NCI-H345 treated with DMSO at 0.1 percent for 48 hours (cell line): ENCODE data around the gene UBE2A.

ENCODE experiments used
- DNase-seq: peaks from one replicate; lab custom pipeline; 2025; ENCODE audit not compliant: unreplicated experiment; lab: John Stamatoyannopoulos, UW

Gene UBE2A

DNA sequence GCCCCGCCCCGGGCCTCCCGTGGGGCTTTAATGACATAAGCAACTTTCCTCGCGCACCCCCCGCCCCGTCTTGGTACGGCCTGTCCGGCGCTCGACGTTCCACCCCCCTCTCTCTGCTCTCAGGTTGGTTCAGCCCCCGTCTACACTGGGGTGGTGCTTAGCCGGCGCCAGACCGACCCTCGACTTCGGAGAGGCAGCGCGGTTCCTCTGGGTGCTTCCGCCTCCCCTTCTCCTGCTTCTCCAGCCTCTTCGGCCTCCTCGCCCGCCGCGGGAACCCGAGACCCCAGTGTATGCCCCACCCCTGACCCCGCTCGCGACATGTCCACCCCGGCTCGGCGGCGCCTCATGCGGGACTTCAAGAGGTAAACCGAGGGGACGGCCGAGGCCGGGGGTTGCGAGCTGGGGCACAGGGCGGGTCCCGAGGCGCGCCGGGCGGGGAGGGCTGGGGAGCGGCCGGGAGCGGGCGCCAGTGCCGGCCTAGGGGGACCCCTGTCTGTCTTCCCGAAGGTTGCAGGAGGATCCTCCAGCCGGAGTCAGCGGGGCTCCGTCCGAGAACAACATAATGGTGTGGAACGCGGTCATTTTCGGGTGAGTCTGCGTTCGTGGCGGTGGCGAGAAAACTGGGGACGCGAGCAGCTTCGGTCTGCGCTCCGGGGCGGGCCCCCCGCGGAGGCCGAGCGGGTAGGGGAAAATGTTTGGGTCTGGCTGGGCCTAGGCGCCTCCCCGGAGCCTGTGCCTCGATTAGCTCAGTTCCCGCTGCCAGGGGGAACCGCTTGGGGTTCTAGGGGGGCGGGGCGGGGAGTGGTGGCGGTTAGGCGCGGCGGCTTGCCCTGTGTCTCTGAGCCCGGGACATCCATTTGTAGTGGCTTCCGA is at the start of gene UBE2A:
UBE2A (plus strand) TSS at position 170 of the 873 bp plus-strand sequence; CDS start at position 319, 149 bp downstream.
- DNase-seq, result peak; percentile 75

DNA sequence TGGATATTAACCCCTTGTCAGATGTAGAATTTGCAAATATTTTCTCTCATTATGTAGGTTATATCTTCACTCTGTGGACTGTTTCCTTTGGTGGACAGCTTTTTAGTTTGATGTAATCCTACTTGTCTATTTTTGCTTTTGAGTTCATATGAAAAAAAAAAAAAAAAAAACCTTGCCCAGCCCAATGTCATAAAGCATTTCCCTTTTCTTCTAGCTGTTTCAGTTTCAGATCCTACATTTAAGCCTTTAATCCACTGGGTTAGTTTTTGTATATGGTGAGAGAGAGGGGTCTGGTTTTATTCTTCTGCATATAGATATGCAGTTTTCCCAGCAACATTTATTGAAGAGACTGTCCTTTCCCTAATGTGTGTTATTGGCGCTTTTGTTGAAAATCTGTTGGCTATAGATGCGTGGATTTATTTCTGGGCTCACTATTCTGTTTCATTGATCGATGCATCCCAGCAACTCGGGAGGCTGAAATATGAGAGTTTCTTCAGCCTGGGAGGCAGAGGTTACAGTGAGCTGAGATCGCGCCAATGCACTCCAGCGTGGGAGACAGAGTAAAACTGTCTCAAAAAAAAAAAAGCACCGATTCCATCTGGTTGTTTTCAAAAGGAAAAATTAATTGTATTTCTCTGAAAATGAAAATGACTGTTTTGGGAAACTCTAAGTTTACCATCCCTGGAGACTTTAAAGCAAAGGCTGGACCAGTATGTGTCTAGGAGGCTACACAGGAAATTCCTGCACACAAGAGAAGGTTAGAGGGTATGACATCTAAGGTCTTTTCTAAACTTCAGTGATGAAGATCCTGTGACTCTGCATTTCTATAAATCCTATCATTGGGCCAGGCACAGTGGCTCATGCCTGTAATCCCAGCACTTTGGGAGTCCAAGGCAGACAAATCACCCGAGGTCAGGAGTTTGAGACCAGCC is 44.8 kb upstream of the UBE2A start:
- no peak for DNase-seq

DNA sequence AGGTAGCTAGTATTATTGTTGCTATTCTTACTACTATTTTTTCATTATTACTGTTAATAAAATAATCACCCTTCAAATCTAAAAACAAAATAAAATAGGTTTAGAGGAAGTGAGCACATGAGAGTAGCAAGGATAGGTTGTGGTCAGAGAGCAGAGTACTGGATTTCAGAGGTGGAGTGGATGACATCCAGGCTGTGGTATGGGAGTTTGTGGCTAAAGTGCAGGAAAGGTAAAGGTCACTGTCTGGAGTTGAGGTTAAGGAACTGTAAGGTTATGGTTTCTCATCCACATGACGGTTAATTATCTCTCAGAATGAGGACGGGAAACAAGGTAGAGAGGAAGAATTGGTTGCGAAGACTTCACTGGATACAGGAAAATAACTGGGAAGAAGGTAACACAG is 36.9 kb upstream of the UBE2A start:
- no peak for DNase-seq

DNA sequence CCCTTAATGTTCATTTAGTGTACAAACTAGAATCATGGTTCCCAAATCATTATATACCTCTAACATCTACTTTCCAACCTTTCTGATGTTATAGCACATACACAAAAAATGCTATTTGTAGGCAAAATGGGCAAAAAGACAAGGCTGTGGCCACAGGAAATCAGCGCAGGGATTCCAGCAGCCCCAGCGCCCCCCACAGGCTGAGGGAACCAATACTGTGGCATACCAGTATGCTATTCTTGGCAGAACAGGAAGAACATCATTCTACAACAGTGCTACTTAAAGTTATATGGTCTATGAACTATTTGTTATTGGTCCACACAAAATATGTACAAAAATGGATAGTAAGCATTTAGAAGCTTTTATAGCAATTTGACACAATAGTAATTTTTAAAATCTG is 34.5 kb upstream of the UBE2A start:
- DNase-seq, result no peak

DNA sequence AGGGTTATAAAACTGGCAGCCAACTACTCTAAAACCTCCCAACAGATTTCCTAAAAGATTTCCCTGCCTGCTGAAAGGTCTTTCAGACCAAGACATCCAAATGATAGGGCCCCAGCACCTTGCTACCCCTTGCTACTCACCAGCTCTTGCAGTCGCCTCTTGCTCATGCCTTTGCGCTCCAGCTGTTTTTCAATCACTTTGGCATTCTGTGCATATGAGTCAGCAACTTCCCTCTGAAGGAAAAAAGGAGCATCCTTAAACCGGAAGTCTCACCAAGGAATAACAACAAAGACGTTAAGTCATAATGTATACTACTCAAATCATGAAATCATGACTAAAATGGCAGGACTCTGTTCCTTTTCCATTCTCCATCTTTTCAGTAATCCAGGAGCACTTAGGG is 33.2 kb upstream of the UBE2A start:
- no peak for DNase-seq

DNA sequence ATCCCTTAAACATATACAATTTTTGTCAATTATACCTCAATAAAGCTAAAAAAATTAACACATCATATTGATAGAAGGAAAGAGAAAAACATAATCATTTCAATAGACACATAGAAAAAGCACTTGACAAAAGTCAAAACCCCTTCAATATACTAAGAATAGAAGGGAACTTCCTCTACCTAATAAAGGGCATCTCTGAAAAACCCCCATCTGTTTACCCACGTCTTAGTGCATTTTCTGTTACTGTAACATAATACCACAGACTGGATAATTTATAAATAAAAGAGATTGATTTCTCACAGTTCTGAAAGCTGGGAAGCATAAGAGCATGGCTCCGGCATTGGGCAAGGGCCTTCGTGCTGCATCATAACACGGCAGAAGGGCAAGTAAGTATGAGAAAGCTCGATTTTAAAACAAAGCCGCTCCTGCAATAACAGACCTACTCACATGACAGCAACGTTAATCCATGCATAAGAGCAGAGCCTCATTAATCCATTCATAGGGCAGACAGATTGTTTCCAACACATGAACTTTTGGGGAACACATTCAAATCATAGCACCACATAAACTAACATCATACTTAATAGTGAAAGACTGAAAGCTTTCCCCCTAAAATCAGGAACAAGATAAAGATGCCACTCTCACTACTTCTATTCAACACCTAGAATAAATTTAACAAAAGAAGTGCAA is 24.9 kb upstream of the UBE2A start:
- no peak for DNase-seq

DNA sequence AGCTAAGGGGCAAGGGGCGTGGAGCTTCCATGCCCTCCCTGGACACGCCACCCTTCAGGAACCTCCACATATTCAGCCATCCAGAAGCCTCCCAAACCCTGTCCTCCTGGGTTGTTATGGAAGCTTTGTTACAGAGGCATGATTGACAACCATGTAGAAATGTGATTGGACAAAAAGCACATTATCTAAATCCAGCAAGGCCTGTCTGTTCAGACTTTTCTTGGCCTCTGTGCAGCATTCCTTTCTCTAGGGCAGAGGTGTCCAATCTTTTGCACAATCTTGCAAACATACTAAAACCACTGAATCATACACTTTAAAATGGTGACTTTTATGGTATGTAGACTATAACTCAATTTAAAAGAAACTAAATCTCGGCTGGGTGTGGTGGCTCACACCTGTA is 21.9 kb upstream of the UBE2A start:
- DNase-seq, result no peak

DNA sequence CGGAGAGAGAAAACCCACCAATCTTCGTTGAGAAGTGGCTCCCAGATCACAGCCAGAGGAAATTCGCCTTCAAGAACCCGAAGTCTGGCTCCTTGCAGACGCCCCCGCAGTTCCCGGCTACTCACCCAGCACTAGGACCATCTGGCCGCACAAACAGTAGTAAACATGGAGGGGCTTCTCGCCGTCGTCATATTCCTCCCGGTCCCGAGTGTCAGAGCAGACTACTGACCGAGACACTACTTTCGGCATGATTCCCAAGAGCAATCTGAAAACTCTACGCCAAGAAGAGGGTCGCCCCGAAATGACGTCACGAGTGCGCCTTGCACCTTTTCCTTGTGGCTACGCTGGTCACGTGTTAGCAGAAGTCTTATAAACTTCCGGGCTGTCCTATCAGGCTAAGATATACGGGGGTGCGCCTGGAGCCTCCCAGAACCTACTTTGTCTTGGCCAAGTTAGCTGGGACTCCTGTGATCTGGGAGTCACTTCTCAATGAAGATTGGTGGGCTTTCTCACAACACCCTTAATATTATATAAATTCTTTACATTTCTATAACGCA is 9.2 kb upstream of the UBE2A start, which contains the start of gene STEEP1:
STEEP1 (minus strand) TSS at position 303 of the 557 bp plus-strand sequence; CDS start at position 249, 54 bp downstream.
- peak; percentile 83 for DNase-seq

DNA sequence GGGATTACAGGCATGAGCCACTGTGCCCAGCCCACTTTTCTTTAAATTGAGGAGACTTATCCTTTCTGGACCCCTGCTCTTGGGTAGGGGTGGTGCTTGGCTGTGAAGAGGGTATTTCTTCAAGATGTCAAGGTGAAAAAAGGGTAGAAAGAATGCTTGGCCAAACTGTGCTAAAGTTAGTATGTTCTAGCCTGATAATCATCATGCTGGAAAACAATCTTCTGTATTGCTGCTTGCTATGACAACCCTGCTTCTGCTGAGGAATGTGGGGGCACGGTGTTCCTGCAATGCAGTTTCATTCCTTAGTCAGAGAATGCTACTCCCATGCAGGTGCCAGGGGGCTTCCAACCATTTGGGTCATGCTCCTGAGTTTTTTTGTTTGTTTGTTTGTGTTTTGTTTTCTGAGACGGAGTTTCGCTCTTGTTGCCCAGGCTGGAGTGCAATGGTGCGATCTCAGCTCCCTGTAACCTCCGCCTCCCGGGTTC is 4.0 kb upstream of the UBE2A start:
- no peak for DNase-seq

DNA sequence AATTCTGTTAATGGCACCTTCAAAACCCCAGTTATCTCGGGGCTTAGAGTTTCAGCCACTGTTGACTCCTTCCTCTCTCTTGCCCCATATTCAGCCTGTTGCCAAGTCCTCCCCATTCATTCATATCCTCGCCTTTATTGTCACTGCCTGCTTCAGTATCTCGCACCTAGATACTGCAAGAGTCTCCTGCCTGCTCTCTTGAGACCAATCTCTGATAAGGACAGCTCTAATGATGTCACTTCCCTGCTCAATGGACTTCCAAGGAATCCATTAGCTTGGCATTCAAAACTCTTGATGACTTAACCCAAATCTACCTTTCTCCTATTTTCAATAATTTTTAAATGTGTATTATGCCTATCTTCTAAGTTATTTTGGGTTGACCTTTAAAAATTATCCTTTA is 1.1 kb upstream of the UBE2A start:
- no peak for DNase-seq

DNA sequence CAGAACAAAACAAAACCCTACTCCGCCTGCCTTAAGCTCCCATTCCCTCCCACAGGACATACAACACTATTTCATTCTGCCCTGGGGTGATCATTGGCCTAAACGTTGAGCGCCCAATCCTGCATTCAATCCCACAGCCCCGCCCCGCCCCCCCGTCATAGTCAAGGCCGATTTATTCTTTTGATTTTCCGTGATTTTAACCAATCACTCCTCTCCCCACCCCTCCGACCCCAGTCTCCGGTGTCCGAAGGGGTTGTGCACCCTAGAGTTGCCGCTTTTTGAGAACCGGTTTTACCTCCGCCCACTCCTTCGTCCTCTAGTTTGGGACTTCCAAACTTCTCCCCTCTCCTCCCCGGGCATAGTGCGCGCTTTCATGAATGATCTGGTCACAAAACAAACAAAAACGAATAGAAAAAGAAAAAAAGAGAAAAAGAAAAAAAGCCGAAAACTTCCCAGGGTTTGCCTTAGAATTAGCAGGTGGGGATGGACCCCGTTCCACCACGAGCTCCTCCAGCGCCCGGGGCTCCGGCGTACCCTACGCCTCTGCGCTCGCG is 446 bp upstream of the UBE2A start:
- DNase-seq, result no peak

DNA sequence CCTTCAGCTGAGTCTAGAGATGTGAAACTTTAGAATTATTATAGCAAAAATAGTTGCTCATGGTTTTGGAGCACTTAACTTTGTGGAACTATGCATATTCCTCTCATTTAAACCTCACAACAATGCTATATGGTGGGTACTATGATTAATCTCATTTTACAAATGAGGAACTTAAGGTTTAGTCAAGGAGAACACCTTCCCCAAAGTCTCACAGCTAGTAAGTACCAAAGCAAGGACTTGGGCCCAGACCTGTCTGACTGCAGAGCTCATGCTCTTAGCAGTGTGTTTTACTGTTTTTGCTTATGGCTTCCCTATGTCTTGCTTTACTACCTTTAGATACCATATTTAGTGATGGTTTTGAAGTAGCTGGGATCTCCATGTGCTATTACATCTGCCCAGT is 5.1 kb downstream of the UBE2A start:
- DNase-seq, result no peak

DNA sequence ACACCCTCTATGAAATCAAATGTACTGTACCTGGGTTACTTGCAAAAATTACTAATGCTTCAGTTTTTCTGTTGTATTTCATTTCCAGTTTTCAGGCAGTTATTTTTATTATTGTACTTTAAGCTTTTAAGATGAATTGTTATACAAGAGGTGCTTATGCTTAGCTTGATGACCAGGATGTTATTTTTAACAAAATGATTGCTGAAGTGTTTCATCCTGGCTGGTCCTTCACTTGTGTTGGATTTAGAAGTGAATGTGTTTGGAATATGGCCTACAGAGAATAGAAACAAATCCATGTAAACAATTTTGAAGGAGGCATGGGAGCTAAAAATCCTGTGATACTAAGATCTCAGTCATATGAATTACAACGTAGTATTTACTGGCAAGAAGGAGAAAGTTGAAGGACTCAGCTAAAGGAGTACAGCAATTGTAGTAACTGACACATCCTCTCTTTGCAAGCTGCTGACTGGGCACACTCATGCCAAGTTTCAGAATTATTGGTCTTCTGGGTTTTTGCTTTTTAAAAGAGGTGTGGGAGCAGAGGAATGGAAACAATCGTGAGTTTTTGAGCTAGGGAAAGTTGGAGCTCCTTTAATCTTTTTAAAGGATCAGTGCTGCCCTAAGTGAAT is 9.2 kb downstream of the UBE2A start:
- no peak for DNase-seq

DNA sequence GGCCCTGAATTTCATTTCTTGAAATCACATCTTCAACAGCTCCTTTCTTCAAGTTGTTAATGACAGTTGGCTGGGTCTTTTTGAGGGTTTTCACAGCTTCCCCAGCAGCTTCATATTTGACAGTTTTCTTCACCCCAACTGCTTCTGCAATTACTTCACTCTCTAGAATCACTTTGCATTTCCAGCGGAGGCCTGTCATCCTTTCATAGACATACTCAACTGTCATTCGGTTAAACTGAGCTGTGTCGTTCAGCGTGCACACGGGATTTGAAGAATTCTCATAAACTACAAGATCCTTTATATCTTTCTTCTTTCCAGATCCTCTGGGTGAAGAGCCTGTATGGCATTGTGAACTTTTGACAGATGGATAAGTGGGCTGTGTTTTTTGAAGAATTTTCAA is 15.4 kb downstream of the UBE2A start:
- DNase-seq, result no peak

DNA sequence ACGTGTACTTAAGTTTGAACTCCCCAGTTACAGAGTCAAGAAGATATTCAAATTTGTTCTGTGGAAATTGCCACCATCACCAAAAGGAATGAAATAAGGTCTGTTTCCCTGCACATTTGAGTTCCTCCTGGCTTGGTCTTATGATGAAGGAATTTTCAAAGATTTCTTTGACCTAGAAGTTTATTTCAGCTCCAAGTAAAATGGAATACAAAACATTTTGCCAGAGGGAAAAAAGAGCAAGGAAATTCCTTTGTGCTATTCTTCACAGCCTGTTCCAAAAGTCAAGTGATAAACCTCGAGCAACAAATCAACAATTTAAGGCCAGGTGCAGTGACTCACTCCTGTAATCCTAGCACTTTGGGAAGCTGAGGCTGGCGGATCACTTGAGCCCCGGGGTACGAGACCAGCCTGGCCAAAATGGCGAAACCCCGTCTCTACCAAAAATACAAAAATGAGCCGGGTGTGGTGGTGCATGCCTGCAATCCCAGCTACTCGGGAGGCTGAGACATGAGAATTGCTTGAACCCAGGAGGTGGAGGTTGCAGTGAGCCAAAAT is 28.4 kb downstream of the UBE2A start:
- DNase-seq, result no peak

DNA sequence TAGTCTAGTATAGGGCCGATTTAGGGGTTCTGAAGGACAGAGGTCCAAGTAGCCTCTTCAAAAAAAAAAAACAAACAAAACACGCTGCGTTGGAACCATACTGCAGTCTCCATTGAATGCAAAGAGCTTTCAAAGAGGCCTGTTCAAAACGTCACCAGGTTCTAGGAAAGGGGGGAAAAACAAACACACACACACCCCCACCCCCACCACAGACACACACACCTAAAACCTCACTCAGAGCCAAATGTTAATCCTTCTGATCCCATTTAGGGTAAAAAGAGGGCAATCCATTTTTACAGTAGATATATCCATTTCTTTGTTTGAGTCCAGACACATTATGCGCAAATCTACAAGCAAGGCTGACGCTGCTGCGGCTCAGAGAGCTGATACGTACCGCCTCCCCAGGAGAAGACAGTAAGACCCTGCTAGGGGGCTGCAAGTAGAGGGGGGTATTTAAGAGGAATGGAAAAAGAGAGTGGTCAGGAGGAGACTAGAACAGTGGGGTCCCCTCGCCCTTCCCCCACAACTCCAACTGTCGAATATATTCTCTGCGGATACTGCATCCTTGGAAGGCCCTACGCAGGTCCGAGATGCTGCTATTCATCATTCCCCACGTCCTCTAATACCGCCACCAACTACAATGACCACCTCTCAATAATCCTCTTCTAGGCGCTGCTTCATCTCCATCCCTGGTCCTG is 30.6 kb downstream of the UBE2A start:
- DNase-seq, result no peak

DNA sequence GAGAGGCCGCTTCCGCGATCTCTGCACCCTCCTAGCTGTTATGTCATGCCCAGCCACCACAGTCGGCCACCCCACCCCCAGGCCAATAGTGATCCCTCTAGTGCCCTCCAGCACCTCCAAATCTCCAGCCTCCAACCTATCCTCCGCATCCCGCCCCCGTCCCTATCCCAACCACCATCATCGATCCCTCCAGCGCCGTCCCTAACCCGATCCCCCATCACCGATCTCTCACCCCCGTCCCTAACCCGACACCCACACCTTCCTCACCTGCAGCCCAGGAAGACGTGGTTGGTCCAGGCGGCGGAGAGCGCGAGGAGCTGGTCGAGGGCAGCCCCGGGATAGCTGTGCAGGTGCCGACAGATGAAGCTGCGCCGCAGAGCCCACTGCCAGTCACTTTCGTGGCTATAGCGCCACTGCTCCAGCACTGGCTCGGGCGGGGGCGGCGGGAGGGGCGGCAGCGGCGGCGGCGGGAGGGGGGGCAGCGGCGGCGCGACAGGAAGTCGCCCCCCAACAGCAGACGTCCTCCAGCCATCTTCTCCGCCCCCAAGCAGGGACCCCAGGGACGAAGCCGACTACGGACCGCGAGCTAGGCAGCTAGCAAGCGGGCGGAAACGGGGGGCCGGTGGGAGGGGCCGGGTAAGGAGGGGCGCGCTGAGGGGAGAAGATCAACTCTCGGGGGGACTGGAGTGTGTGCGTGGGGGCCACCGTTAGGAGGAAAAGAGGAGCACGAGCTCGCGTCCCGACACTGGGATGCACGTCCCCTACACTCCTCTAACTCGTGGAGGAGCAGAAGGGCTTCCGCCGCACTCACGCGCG is 31.3 kb downstream of the UBE2A start:
- peak; percentile 2 for DNase-seq
